ENCODE measurements around the gene TBL1X.

TBL1X gene

GRCh38 chrX:9538544-9539045 is 73.7 kb downstream of the TBL1X start:
- DNase-seq, result peak; percentile 35

GRCh38 chrX:9539605-9540387 is 74.9 kb downstream of the TBL1X start:
- DNase-seq, result no peak

- no peak for DNase-seq
Measured at GRCh38 chrX:9542106-9542760, 77.4 kb downstream of the TBL1X start.

- no peak for DNase-seq
Measured at GRCh38 chrX:9542761-9543111, 77.9 kb downstream of the TBL1X start.

GRCh38 chrX:9555354-9555753 is 90.5 kb downstream of the TBL1X start:
- DNase-seq, result no peak

GRCh38 chrX:9557091-9557490 is 92.2 kb downstream of the TBL1X start:
- no peak for DNase-seq

GRCh38 chrX:9557521-9557920 is 92.7 kb downstream of the TBL1X start:
- DNase-seq, result no peak

GRCh38 chrX:9558615-9559014 is 93.8 kb downstream of the TBL1X start:
- no peak for DNase-seq

GRCh38 chrX:9560219-9560618 is 95.4 kb downstream of the TBL1X start:
- no peak for DNase-seq

- no peak for DNase-seq
Measured at GRCh38 chrX:9561199-9561598, 96.3 kb downstream of the TBL1X start.

- DNase-seq, result no peak
Measured at GRCh38 chrX:9562851-9563250, 98.0 kb downstream of the TBL1X start.

- DNase-seq, result peak; percentile 66
Measured at GRCh38 chrX:9566150-9566621, 101.3 kb downstream of the TBL1X start.

- DNase-seq, result peak; percentile 27
Measured at GRCh38 chrX:9569876-9570301, 105.0 kb downstream of the TBL1X start.

- no peak for DNase-seq
Measured at GRCh38 chrX:9573282-9574106, 108.6 kb downstream of the TBL1X start.

- no peak for DNase-seq
Measured at GRCh38 chrX:9576059-9576458, 111.2 kb downstream of the TBL1X start.

- no peak for DNase-seq
Measured at GRCh38 chrX:9577555-9577954, 112.7 kb downstream of the TBL1X start.

- no peak for DNase-seq
Measured at GRCh38 chrX:9578083-9578779, 113.4 kb downstream of the TBL1X start.

- DNase-seq, result no peak
Measured at GRCh38 chrX:9581771-9582385, 117.0 kb downstream of the TBL1X start.

- DNase-seq, result no peak
Measured at GRCh38 chrX:9582956-9583355, 118.1 kb downstream of the TBL1X start.

GRCh38 chrX:9586992-9587392 is 122.1 kb downstream of the TBL1X start:
- DNase-seq, result no peak

- no peak for DNase-seq
Measured at GRCh38 chrX:9587642-9588041, 122.8 kb downstream of the TBL1X start.

GRCh38 chrX:9591496-9591895 is 126.6 kb downstream of the TBL1X start:
- no peak for DNase-seq

Data from femur (tissue), 1 donor.